Astrocyte (in vitro differentiated cells and primary cell): Measurements from ENCODE around the gene RPN2.

Source experiments
- CTCF ChIP-seq: IDR thresholded peaks from 2 replicates; pipeline ENCODE4 v1.5.1; 2011; ENCODE audit warnings: low read depth, mild to moderate bottlenecking, inconsistent platforms, low read length, moderate library complexity; ENCODE audit not compliant: insufficient read depth
- EZH2 ChIP-seq: IDR thresholded peaks from 2 replicates; pipeline ENCODE4 v1.6.1; 2012; ENCODE audit warnings: mild to moderate bottlenecking, low read length, inconsistent platforms; ENCODE audit not compliant: insufficient read depth

GRCh38 chr20:37209193-37209592 is 30.1 kb downstream of the RPN2 start:
- TF ChIP-seq CTCF, result no peak
- no peak for TF ChIP-seq EZH2
